Right ventricle myocardium superior (tissue), 1 donor: ENCODE data around the gene PCNP. TPM values are rescaled to one million over a fixed set of nuclear protein-coding genes. Genes with fewer than 3 reads are reported as not detected.
A peak's percentile ranks its signal among the peaks of the same experiment; 100 is the strongest.
"Not testable (repeated sequence)": the region's sequence is repeated elsewhere in the genome, so short reads cannot be mapped to it uniquely, and the experiment has no call there.

Source experiments
- ATAC-seq: fragments of 200-7000 bp; cut with Tn5 transposase; one replicate; pipeline ENCODE4 v1.9.1; 2020; ENCODE audit warnings: mild to moderate bottlenecking; ENCODE audit not compliant: poor library complexity
- DNase-seq: peaks from one replicate; pipeline ENCODE4 v3.0.0-alpha.2; 2020
- intact Hi-C: fragments of 100-400 bp; cut with DNase I; formaldehyde crosslinking; loops from one replicate; pipeline ENCODE4 v1.11.2; 2022
- long read RNA-seq: library from polyadenylated mRNA; unstranded; transcript quantifications from one replicate; pipeline ENCODE4 v2.0.0, GENCODE V29; 2021
- total RNA-seq: library from RNA; stranded (reverse); fragmentation: NEBNext Ultra II Directional; extraction: Animal tissue kit (Norgen Biotek cat#: 25700); gene quantifications from one replicate; pipeline ENCODE4 v1.2.1, GENCODE V29; 2021
- donor health status: DM: no; HTN: yes; CAD: no; lungs with severe emphysema.

The PCNP gene
- 121 TPM for total RNA-seq
- long read RNA-seq, transcript PCNP-204 (4 exons, 2,028 nt), result minor isoform, 26 of 315 reads
- long read RNA-seq, transcript PCNP-201 (5 exons, 2,342 nt), result major isoform, 182 of 315 reads
- long read RNA-seq, transcript PCNP-202 (5 exons, 2,165 nt), result minor isoform, 61 of 315 reads
- long read RNA-seq, partial matches to known transcripts, result 8 of 315 reads
- long read RNA-seq, other reads (novel, unspliced or antisense), result 31 of 315 reads

GRCh38 chr3:101573449-101574387 lies at the start of gene PCNP:
Gene PCNP, plus strand, starts transcription at chr3:101574180. Its CDS starts 36 bp downstream, at chr3:101574216.
- DNase-seq (peak; percentile 99), ATAC-seq (peak; percentile 91)
- intact Hi-C loops, result loop anchor here (10.0 kb wide), 1 partner anchor 101 kb away; the partner anchor contains the start of gene ZBTB11

- intact Hi-C loops, result no loop called here
- no peak for DNase-seq
- ATAC-seq, result no peak
Measured at GRCh38 chr3:101527441-101527840, 46.5 kb upstream of the PCNP start.

GRCh38 chr3:101527906-101528305 lies 46.1 kb upstream of the PCNP start:
- no peak for DNase-seq
- no peak for ATAC-seq
- intact Hi-C loops, result no loop called here

GRCh38 chr3:101529816-101530685 lies 43.9 kb upstream of the PCNP start:
- DNase-seq, result no peak
- intact Hi-C loops, result no loop called here
- no peak for ATAC-seq

- ATAC-seq, result no peak
- DNase-seq, result no peak
- intact Hi-C loops, result no loop called here
Measured at GRCh38 chr3:101530686-101531047, 43.3 kb upstream of the PCNP start.

GRCh38 chr3:101531473-101532086 lies 42.4 kb upstream of the PCNP start:
- intact Hi-C loops, result no loop called here
- DNase-seq (no peak), ATAC-seq (no peak)

- intact Hi-C loops, result no loop called here
- ATAC-seq (no peak), DNase-seq (no peak)
Measured at GRCh38 chr3:101532783-101533602, 41.0 kb upstream of the PCNP start.

- DNase-seq (no peak), ATAC-seq (no peak)
- intact Hi-C loops, result no loop called here
Measured at GRCh38 chr3:101533603-101533968, 40.4 kb upstream of the PCNP start.

GRCh38 chr3:101535221-101535620 lies 38.8 kb upstream of the PCNP start:
- no peak for DNase-seq
- ATAC-seq, result no peak
- intact Hi-C loops, result no loop called here

- no peak for ATAC-seq
- intact Hi-C loops, result no loop called here
Measured at GRCh38 chr3:101536266-101536665, 37.7 kb upstream of the PCNP start.

GRCh38 chr3:101536955-101537354 lies 37.0 kb upstream of the PCNP start:
- DNase-seq, intact Hi-C loops, ATAC-seq: not testable (repeated sequence)

More at GRCh38 chr3:101536266-101536665, 37.7 kb upstream of the PCNP start:
- no peak for DNase-seq

GRCh38 chr3:101542957-101543356 lies 31.0 kb upstream of the PCNP start:
- DNase-seq (no peak), ATAC-seq (no peak)
- intact Hi-C loops, result no loop called here

- intact Hi-C loops, result no loop called here
- ATAC-seq, result no peak
- DNase-seq, result no peak
Measured at GRCh38 chr3:101544161-101544850, 29.7 kb upstream of the PCNP start.

- ATAC-seq (no peak), DNase-seq (no peak)
- intact Hi-C loops, result no loop called here
Measured at GRCh38 chr3:101548527-101549105, 25.4 kb upstream of the PCNP start.

GRCh38 chr3:101549473-101549872 lies 24.5 kb upstream of the PCNP start:
- peak; percentile 48 for ATAC-seq
- intact Hi-C loops, result no loop called here
- DNase-seq, result no peak

- DNase-seq, ATAC-seq, intact Hi-C loops: not testable (repeated sequence)
Measured at GRCh38 chr3:101551359-101552081, 22.5 kb upstream of the PCNP start.
